H7 (cell line): Measurements from ENCODE around the gene SPSB1. TPM values are rescaled to one million over a fixed set of nuclear protein-coding genes. Genes with fewer than 3 reads are reported as not detected.

ENCODE experiments used
- DNase-seq: peaks from one replicate; pipeline ENCODE4 v3.0.0; 2012
- H3K27me3 ChIP-seq: 2 replicates; pipeline ENCODE4 v1.6.0; 2011; ENCODE audit warnings: mild to moderate bottlenecking, low read length; ENCODE audit not compliant: control insufficient read depth, insufficient read depth
- H3K36me3 ChIP-seq: replicated peaks from 2 replicates; pipeline ENCODE4 v1.5.1; 2011; ENCODE audit warnings: low read length; ENCODE audit not compliant: control insufficient read depth, insufficient read depth
- H3K4me3 ChIP-seq: 2 replicates; pipeline ENCODE4 v1.5.1; 2011; ENCODE audit warnings: low read depth, mild to moderate bottlenecking, control low read depth, low read length, moderate library complexity; ENCODE audit not compliant: insufficient read depth
- total RNA-seq: library from RNA; depleted of rRNA; stranded (reverse); fragments of >200 nt; shearing (Covaris generic); gene quantifications from 2 replicates; pipeline ENCODE4 v1.2.3, GENCODE V29; 2014

The SPSB1 gene
- total RNA-seq, 1 experiment from 2014 or later, result 4.2 TPM

- no peaks in the 10 kb centered on the region for H3K36me3 ChIP-seq
- no peak overlapping the region for H3K4me3 ChIP-seq
- DNase-seq, result no peak
- H3K27me3 ChIP-seq, result no peaks in the 10 kb centered on the region
Measured at GRCh38 chr1:9321480-9321849, 28.8 kb downstream of the SPSB1 start.

DNA sequence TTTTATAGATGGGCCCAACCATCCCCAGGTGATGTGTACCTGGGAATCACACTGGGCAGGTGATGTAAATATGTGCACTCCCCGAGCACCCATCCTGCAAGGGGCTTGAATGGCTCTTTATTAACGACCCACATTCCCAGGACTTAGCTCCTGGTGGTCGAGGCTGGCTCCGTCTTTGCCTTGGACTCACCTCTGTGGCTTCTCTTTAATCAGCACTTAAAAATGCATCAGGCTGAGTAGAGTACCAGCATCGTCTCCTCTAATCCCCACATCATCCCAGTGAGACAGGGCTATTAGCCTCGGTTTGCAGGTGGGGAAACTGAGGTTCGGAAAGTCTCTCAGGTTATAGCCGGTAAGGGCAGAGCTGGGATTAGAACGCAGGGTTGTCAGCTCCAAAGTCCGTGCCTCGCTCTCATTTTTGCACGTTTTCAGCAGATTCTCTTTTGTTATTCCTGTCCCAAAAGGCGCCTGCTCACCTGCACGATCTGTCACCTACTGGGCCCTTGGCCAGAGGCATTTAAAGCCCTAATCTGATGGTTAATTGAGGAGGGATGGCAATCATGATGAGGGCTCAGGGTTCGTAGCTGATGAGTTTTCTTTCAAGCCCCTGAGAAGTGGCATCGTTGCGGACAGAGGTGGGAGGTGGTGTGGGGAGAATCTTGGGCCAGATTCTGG is 29.4 kb downstream of the SPSB1 start:
- peak; percentile 29 for DNase-seq
- Histone ChIP-seq H3K36me3 (no peaks in the 10 kb centered on the region), H3K4me3 (no peak overlapping the region), H3K27me3 (no peaks in the 10 kb centered on the region)

DNA sequence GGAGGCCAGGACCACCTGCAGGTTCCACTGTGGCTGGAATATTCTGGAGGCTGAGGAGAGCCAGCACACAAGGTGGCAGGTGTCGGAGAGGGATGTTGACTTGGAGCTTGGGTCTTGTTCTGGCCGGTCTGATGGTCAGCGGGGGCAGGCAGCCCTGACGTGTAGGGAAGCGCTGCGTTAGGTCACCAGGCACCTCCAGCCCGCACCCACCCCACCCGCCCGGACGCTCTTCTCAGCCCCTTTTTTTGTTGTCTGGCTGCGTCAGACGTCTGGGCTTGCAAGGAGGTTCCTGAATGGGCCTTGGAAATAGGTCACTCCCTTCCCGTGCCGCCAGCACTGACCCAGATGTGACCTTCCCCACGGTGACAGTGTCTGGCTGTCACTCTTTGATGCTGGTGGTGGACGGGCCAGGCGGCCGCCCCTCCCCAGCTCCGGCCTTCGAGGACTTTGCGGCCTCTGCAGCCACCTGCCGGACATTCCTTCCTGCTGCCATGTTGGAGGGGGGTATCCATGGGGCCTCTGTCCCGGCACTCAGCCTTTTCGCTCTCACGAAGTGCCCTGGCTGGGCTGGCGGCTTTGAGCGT is 30.1 kb downstream of the SPSB1 start:
- Histone ChIP-seq H3K4me3 (no peak overlapping the region), H3K36me3 (no peaks in the 10 kb centered on the region), H3K27me3 (no peaks in the 10 kb centered on the region)
- peak; percentile 62 for DNase-seq

DNA sequence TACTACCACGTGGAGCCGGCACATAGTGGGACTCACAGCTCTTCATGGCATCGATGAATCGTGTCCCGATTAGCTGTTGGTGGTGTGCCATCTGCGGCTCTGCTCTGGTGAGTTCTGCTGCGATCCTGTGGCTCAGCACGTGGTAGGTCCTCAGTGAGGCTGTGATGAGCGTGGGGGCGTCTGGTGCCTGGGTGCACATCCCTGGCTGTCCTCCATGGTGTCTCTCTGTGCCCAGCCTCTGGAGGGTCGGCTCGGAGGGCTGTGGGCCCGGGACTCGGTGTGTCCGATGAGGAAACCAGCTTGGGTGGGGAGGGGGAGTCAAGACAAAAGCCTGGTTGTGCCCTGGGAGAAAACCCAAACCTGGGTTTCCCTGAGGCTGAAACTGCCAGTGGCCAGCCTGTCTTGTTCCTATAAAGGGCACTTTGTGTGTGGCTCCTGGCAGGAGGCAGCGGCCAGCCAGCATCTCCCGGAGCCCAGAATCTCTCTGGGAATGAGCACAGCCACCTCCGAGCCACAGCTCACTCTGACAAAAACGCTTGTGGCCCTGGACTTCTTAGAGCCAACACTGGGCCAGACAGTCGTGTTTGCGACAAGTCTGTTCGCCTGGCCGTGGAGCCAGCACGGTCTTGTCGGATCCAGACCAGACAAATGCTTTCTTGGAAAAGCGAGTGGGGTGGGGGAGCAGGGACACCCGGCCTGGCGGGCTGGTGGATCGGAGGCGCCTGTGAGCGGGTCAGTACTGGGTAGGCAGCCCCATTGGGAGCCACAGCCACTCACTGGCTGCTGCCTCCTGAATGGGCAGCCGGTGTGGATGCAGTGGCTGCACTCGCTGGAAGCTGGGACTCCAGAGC is 31.8 kb downstream of the SPSB1 start:
- peak; percentile 62 for DNase-seq
- Histone ChIP-seq H3K36me3 (no peaks in the 10 kb centered on the region), H3K27me3 (no peaks in the 10 kb centered on the region), H3K4me3 (no peak overlapping the region)

- Histone ChIP-seq H3K27me3 (no peaks in the 10 kb centered on the region), H3K36me3 (no peaks in the 10 kb centered on the region), H3K4me3 (no peak overlapping the region)
- no peak for DNase-seq
Measured at GRCh38 chr1:9326596-9326995, 33.9 kb downstream of the SPSB1 start.

GRCh38 chr1:9328201-9328600 is 35.5 kb downstream of the SPSB1 start:
- no peak for DNase-seq
- Histone ChIP-seq H3K27me3 (no peaks in the 10 kb centered on the region), H3K36me3 (no peaks in the 10 kb centered on the region), H3K4me3 (no peak overlapping the region)

- Histone ChIP-seq H3K4me3 (no peak overlapping the region), H3K36me3 (no peaks in the 10 kb centered on the region), H3K27me3 (no peaks in the 10 kb centered on the region)
- no peak for DNase-seq
Measured at GRCh38 chr1:9328715-9329114, 36.0 kb downstream of the SPSB1 start.

- Histone ChIP-seq H3K4me3 (no peak overlapping the region), H3K36me3 (no peaks in the 10 kb centered on the region), H3K27me3 (no peaks in the 10 kb centered on the region)
- no peak for DNase-seq
Measured at GRCh38 chr1:9331016-9331415, 38.3 kb downstream of the SPSB1 start.

DNA sequence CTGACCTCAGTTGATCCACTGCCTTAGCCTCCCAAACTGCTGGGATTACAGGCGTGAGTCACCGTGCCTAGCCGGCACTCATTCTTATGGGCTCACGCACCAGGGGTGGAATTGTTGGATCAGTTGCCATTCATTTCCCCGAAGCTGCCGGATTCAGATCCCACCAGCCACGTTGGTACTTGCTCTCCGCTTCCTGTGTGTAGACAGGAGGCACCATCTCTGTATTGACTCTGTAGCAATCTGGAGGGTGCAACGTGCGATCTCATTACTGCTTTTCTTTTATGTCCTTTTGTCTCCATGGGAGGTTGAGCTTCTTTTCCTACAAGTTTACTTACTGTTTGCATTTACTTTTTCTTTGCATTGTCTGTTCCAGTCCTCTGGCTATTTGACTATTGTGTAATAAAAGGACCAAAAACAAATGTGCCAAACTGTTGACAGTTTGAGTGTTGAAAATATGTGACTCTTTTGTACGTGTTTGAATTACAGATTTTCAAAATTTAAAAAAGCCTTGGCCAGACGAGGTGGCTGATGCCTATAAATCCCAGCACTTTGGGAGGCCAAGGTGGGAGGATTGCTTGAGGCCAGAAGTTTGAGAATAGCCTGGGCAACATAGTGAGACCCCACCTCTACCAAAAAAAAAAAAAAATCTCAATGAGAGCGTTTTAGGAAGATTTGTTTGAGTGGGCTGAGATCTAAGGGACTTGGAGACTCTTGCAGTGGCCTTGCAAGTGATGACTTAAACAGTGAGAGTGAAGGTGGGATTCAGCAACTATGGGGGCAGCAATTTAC is 39.1 kb downstream of the SPSB1 start:
- DNase-seq, result no peak
- Histone ChIP-seq H3K27me3 (no peaks in the 10 kb centered on the region), H3K4me3 (no peak overlapping the region), H3K36me3 (no peaks in the 10 kb centered on the region)

GRCh38 chr1:9332513-9333143 is 39.9 kb downstream of the SPSB1 start:
- H3K36me3 ChIP-seq, result no peaks in the 10 kb centered on the region
- H3K27me3 ChIP-seq, result no peaks in the 10 kb centered on the region
- H3K4me3 ChIP-seq, result no peak overlapping the region
- DNase-seq, result no peak

DNA sequence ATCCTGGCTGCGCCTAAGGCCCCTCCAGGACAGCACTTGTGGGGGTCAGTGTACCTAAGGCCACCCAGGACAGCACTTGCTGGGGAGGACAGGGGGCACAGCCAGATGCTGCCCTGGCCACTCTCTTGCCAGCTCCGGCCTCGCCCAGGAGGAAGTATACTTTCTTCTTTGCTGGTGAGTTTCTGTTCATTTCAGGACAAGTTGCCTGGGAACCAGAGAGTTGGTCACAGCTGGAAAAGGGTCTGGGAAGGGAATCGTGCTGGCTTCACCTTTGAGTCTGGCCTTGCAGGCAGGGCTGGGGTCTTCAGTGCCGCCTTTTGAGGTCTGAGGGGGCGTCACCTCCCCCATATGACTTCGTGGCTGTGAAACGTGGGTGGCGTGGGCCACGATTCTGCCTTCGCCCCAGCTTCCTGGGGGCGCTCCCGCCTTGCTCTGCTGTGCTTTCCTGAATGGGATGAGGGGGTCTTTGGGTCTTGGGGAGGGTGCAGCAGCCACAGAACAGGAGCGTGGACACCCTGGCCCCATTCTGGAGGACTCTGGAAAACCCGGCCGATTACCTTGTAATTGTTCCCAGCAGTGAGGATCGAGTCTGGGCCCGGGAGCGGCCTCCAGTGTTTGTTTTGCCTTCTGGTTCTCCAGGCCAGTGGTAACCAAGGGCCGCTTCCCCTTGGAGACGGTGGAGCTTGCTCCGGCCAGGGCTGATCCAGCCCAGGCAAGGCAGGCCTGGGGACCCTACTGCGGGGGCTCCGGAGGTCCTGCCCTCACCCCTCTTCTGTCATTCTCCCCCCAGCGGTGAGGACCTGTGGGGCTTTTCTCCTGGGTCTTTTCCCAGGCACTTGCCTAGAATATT is 45.9 kb downstream of the SPSB1 start:
- H3K36me3 ChIP-seq, result no peaks in the 10 kb centered on the region
- H3K27me3 ChIP-seq, result no peaks in the 10 kb centered on the region
- no peak overlapping the region for H3K4me3 ChIP-seq
- no peak for DNase-seq

GRCh38 chr1:9340172-9340854 is 47.6 kb downstream of the SPSB1 start:
- no peaks in the 10 kb centered on the region for H3K27me3 ChIP-seq
- DNase-seq, result no peak
- H3K4me3 ChIP-seq, result no peak overlapping the region
- H3K36me3 ChIP-seq, result no peaks in the 10 kb centered on the region

DNA sequence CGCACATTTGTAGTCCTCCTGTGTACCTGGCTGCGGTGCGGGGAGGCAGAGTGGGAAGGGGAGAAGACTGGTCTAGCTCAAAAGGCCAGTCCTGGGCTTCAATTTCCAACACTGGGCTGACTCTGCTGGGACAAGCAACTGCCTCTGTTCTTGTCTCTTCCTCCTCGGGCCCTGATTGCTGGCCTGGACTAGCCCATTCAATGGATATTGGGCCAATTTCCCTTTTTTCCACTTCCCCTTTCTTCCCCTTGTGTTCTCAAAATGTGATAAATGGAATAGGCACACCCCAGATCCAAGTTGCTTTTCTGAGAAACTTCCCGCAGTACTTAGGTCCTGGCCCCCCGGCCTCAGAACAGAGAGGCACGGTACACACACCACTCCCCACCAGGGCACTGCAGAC is 48.2 kb downstream of the SPSB1 start:
- Histone ChIP-seq H3K36me3 (no peaks in the 10 kb centered on the region), H3K4me3 (no peak overlapping the region), H3K27me3 (no peaks in the 10 kb centered on the region)
- DNase-seq, result no peak
